H9 (cell line): Measurements from ENCODE around the gene NOG. TPM values are rescaled to one million over a fixed set of nuclear protein-coding genes. Genes with fewer than 3 reads are reported as not detected.

Experiments used
- DNase-seq: peaks from one replicate; pipeline ENCODE4 v3.0.0-alpha.2; 2017
- H2AFZ ChIP-seq: one replicate; pipeline ENCODE4 v1.6.1; 2013; ENCODE audit warnings: mild to moderate bottlenecking, low read length, control low read depth, moderate library complexity
- H2AK5ac ChIP-seq: 2 replicates; pipeline ENCODE4 v1.6.1; 2013; ENCODE audit warnings: low read length, control low read depth, mixed read lengths; ENCODE audit not compliant: insufficient read length
- H2BK120ac ChIP-seq: one replicate; pipeline ENCODE4 v1.6.1; 2013; ENCODE audit warnings: low read depth, mild to moderate bottlenecking, low read length, control low read depth, inconsistent platforms; ENCODE audit not compliant: poor library complexity, severe bottlenecking
- H2BK12ac ChIP-seq: 2 replicates; pipeline ENCODE4 v1.6.1; 2013; ENCODE audit warnings: low read length, control low read depth, mixed read lengths, low read depth; ENCODE audit not compliant: insufficient read length
- H2BK15ac ChIP-seq: 2 replicates; pipeline ENCODE4 v1.6.1; 2013; ENCODE audit warnings: low read depth, low read length, control low read depth
- H2BK20ac ChIP-seq: one replicate; pipeline ENCODE4 v1.6.1; 2013; ENCODE audit warnings: low read depth, mild to moderate bottlenecking, low read length, control low read depth, inconsistent platforms; ENCODE audit not compliant: poor library complexity, severe bottlenecking
- H2BK5ac ChIP-seq: 2 replicates; pipeline ENCODE4 v1.6.1; 2013; ENCODE audit warnings: low read length, control low read depth, mixed read lengths; ENCODE audit not compliant: insufficient read length
- H3K14ac ChIP-seq: 2 replicates; pipeline ENCODE4 v1.6.1; 2013; ENCODE audit warnings: low read length, control low read depth; ENCODE audit not compliant: insufficient read depth
- H3K18ac ChIP-seq: 2 replicates; pipeline ENCODE4 v1.6.1; 2013; ENCODE audit warnings: low read depth, mild to moderate bottlenecking, mixed read lengths, low read length, control low read depth; ENCODE audit not compliant: insufficient read length
- H3K23ac ChIP-seq: 2 replicates; pipeline ENCODE4 v1.6.1; 2013; ENCODE audit warnings: low read length, control low read depth, mixed read lengths, low read depth; ENCODE audit not compliant: insufficient read length
- H3K23me2 ChIP-seq: 2 replicates; pipeline ENCODE4 v1.6.1; 2013; ENCODE audit warnings: low read depth, mild to moderate bottlenecking, mixed read lengths, low read length, control low read depth; ENCODE audit not compliant: insufficient read length, poor library complexity, severe bottlenecking
- H3K27ac ChIP-seq: 2 replicates; pipeline ENCODE4 v1.5.1; 2013; ENCODE audit warnings: low read length, control low read depth, mixed read lengths, low read depth; ENCODE audit not compliant: insufficient read length
- H3K27me3 ChIP-seq: 2 replicates; pipeline ENCODE4 v1.6.1; 2013; ENCODE audit warnings: low read length, control low read depth, inconsistent platforms; ENCODE audit not compliant: insufficient read depth
- H3K4ac ChIP-seq: 2 replicates; pipeline ENCODE4 v1.6.1; 2013; ENCODE audit warnings: low read depth, mild to moderate bottlenecking, control low read depth, inconsistent platforms, low read length, moderate library complexity
- H3K4me1 ChIP-seq: 2 replicates; pipeline ENCODE4 v1.6.1; 2013; ENCODE audit warnings: low read length, control low read depth, inconsistent platforms; ENCODE audit not compliant: insufficient read depth
- H3K4me2 ChIP-seq: 2 replicates; pipeline ENCODE4 v1.6.1; 2013; ENCODE audit warnings: low read length, control low read depth, mixed read lengths; ENCODE audit not compliant: insufficient read length, insufficient read depth
- H3K56ac ChIP-seq: 2 replicates; pipeline ENCODE4 v1.6.1; 2013; ENCODE audit warnings: low read depth, mild to moderate bottlenecking, mixed read lengths, low read length, control low read depth; ENCODE audit not compliant: insufficient read length
- H3K79me1 ChIP-seq: 2 replicates; pipeline ENCODE4 v1.6.1; 2013; ENCODE audit warnings: low read depth, mild to moderate bottlenecking, moderate library complexity, low read length, control low read depth, inconsistent platforms; ENCODE audit not compliant: insufficient read depth, poor library complexity, severe bottlenecking
- H3K79me2 ChIP-seq: 2 replicates; pipeline ENCODE4 v1.6.1; 2013; ENCODE audit warnings: low read length, control low read depth, inconsistent platforms; ENCODE audit not compliant: insufficient read depth
- H3K9ac ChIP-seq: 2 replicates; pipeline ENCODE4 v1.6.1; 2013; ENCODE audit warnings: low read length, control low read depth, mixed read lengths; ENCODE audit not compliant: insufficient read length; ENCODE audit errors: extremely low read depth
- H3K9me3 ChIP-seq: one replicate; pipeline ENCODE4 v1.6.1; 2013; ENCODE audit warnings: low read depth, low read length, inconsistent platforms; ENCODE audit not compliant: control insufficient read depth
- H3T11ph ChIP-seq: one replicate; pipeline ENCODE4 v1.6.1; 2013; ENCODE audit warnings: mild to moderate bottlenecking, low read length, control low read depth, inconsistent platforms
- H4K20me1 ChIP-seq: one replicate; pipeline ENCODE4 v1.6.1; 2013; ENCODE audit not compliant: control insufficient read depth, insufficient read length, insufficient read depth
- H4K5ac ChIP-seq: 2 replicates; pipeline ENCODE4 v1.6.1; 2013; ENCODE audit warnings: low read depth, mild to moderate bottlenecking, mixed read lengths, low read length, control low read depth; ENCODE audit not compliant: insufficient read length
- H4K8ac ChIP-seq: replicated peaks from 2 replicates; pipeline ENCODE4 v1.6.1; 2013; ENCODE audit warnings: low read length, control low read depth, mixed read lengths, low read depth; ENCODE audit not compliant: insufficient read length
- H4K91ac ChIP-seq: 2 replicates; pipeline ENCODE4 v1.6.1; 2013; ENCODE audit warnings: low read depth, mild to moderate bottlenecking, moderate library complexity, mixed read lengths, low read length, control low read depth; ENCODE audit not compliant: insufficient read length
- H3K27ac Mint-ChIP-seq, 3 experiments: 2 replicates in 2 of 3; 3 replicates in 1 of 3; pipeline ENCODE4 v1.8.0; 2020 to 2021; ENCODE audit warnings: mixed read lengths in 3 of 3, mild to moderate bottlenecking in 1 of 3, moderate library complexity in 1 of 3
- H3K27me3 Mint-ChIP-seq: 2 replicates; pipeline ENCODE4 v1.8.0; 2021; ENCODE audit warnings: low read depth, mild to moderate bottlenecking, moderate library complexity, mixed read lengths
- H3K36me3 Mint-ChIP-seq, 3 experiments: 2 replicates in 2 of 3; 3 replicates in 1 of 3; pipeline ENCODE4 v1.8.0; 2020 to 2021; ENCODE audit warnings: low read depth in 3 of 3, mixed read lengths in 3 of 3; ENCODE audit not compliant: insufficient read depth in 1 of 3
- H3K4me1 Mint-ChIP-seq, 2 experiments: 2 replicates each; pipeline ENCODE4 v1.8.0; 2020; ENCODE audit warnings: mixed read lengths in 2 of 2
- H3K4me3 Mint-ChIP-seq, 2 experiments: 2 replicates in 1 of 2; 3 replicates in 1 of 2; pipeline ENCODE4 v1.8.0; 2020 to 2021; ENCODE audit warnings: mild to moderate bottlenecking in 2 of 2, mixed read lengths in 2 of 2, moderate library complexity in 1 of 2
- H3K9me3 Mint-ChIP-seq, 2 experiments: 2 replicates in 1 of 2; 3 replicates in 1 of 2; pipeline ENCODE4 v1.8.0; 2020; ENCODE audit warnings: mild to moderate bottlenecking in 2 of 2, mixed read lengths in 2 of 2, moderate library complexity in 1 of 2
- CTCF ChIP-seq: fragments of 200-600 bp; sonication (generic); conservative IDR thresholded peaks from 3 replicates; pipeline ENCODE4 v1.8.0; 2021; ENCODE audit warnings: antibody characterized with exemption, mild to moderate bottlenecking
- WGBS: extraction: QIAGEN DNeasy Blood & Tissue Kit; methylation state at CpG from one replicate; pipeline ENCODE4 v1.1.7; 2013; ENCODE audit warnings: missing lambda C conversion rate, low lambda C conversion rate, mixed read lengths; ENCODE audit not compliant: insufficient read length; ENCODE audit errors: extremely low coverage; 5-methylcytosine and 5-hydroxymethylcytosine counted together
- total RNA-seq: library from RNA; stranded (reverse); gene quantifications from 2 replicates; pipeline ENCODE4 v1.2.1, GENCODE V29; 2021

Gene NOG
- total RNA-seq, 1 experiment from 2014 or later = not detected

- no peaks in the 10 kb centered on the region for H3K9me3 Mint-ChIP-seq
- no peak overlapping the region for H3K27ac Mint-ChIP-seq
- Histone ChIP-seq H3K4me2 (no peak overlapping the region), H2BK12ac (no peak overlapping the region), H3K9me3 (no peaks in the 10 kb centered on the region), H3K4ac (no peak overlapping the region), H2BK5ac (no peak overlapping the region), H3T11ph (no peak overlapping the region), H4K20me1 (no peaks in the 10 kb centered on the region), H3K27ac (no peak overlapping the region), H2AK5ac (no peak overlapping the region), H3K14ac (no peak overlapping the region), H3K23ac (no peak overlapping the region), H3K4me1 (no peaks in the 10 kb centered on the region), H2AFZ (no peak overlapping the region), H4K91ac (no peak overlapping the region), H3K56ac (no peak overlapping the region), H2BK120ac (no peak overlapping the region), H4K5ac (no peak overlapping the region), H3K79me2 (no peaks in the 10 kb centered on the region), H4K8ac (no peak overlapping the region), H3K79me1 (no peaks in the 10 kb centered on the region), H2BK20ac (no peak overlapping the region), H2BK15ac (no peak overlapping the region), H3K9ac (no peak overlapping the region), H3K18ac (no peak overlapping the region), H3K23me2 (no peaks in the 10 kb centered on the region), H3K27me3 (no peaks in the 10 kb centered on the region; the same call in 1 of the 2 replicates)
- H3K36me3 Mint-ChIP-seq = peaks cover 0 to 1% (median 0%) of the 10 kb centered on the region in 3 experiments; a peak in 1 of 7 replicates
- TF ChIP-seq CTCF = no peak
- no peak for DNase-seq
- no peak overlapping the region for H3K4me3 Mint-ChIP-seq
- peaks cover 4% of the 10 kb centered on the region for H3K27me3 Mint-ChIP-seq
- WGBS = no CpG with 5 or more reads among the region's 2 CpGs
- H3K4me1 Mint-ChIP-seq = no peaks in the 10 kb centered on the region; a peak in 1 of 4 replicates
These were observed 22.7 kb downstream of the NOG start for GRCh38 chr17:56616239-56616638.
